ENCODE results near the gene NEFH. TPM values are rescaled to one million over a fixed set of nuclear protein-coding genes. Genes with fewer than 3 reads are reported as not detected.
"Not testable (repeated sequence)": the region's sequence is repeated elsewhere in the genome, so short reads cannot be mapped to it uniquely, and the experiment has no call there.

NEFH gene, protein sequence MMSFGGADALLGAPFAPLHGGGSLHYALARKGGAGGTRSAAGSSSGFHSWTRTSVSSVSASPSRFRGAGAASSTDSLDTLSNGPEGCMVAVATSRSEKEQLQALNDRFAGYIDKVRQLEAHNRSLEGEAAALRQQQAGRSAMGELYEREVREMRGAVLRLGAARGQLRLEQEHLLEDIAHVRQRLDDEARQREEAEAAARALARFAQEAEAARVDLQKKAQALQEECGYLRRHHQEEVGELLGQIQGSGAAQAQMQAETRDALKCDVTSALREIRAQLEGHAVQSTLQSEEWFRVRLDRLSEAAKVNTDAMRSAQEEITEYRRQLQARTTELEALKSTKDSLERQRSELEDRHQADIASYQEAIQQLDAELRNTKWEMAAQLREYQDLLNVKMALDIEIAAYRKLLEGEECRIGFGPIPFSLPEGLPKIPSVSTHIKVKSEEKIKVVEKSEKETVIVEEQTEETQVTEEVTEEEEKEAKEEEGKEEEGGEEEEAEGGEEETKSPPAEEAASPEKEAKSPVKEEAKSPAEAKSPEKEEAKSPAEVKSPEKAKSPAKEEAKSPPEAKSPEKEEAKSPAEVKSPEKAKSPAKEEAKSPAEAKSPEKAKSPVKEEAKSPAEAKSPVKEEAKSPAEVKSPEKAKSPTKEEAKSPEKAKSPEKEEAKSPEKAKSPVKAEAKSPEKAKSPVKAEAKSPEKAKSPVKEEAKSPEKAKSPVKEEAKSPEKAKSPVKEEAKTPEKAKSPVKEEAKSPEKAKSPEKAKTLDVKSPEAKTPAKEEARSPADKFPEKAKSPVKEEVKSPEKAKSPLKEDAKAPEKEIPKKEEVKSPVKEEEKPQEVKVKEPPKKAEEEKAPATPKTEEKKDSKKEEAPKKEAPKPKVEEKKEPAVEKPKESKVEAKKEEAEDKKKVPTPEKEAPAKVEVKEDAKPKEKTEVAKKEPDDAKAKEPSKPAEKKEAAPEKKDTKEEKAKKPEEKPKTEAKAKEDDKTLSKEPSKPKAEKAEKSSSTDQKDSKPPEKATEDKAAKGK
- polyA plus RNA-seq (2013, experiment 1 of 2), result 1.5 TPM
- 2.4 TPM for polyA plus RNA-seq (2013, experiment 2 of 2)

- Histone ChIP-seq H3K9ac (ENCODE audit: low read depth, low read length) (peak within 1 kb of the TSS; percentile 66; the same call in 1 of the 2 replicates), H3K36me3 (ENCODE audit: insufficient read depth, low read length) (peaks cover 5% of the 10 kb centered on the region; the same call in 1 of the 2 replicates), H3K27me3 (ENCODE audit: insufficient read depth, low read length) (peaks cover 61% of the 10 kb centered on the region), H3K9me3 (ENCODE audit: insufficient read depth, low read depth, low read length) (peaks cover 4% of the 10 kb centered on the region; the same call in 1 of the 2 replicates), H3K4me1 (ENCODE audit: insufficient read depth, low read length) (peaks cover 25% of the 10 kb centered on the region), H3K27ac (ENCODE audit: low read depth, low read length) (no peak within 1 kb of the TSS), H3K4me3 (ENCODE audit: low read length) (peak within 1 kb of the TSS; percentile 53)
- 5% methylated on average over 48 of the region's 48 CpGs for WGBS
These were observed at the start of gene NEFH for GRCh38 chr22:29479417-29480261. Gene NEFH, plus strand, starts transcription at chr22:29480218. Its CDS starts 45 bp downstream, at chr22:29480263.

DNA sequence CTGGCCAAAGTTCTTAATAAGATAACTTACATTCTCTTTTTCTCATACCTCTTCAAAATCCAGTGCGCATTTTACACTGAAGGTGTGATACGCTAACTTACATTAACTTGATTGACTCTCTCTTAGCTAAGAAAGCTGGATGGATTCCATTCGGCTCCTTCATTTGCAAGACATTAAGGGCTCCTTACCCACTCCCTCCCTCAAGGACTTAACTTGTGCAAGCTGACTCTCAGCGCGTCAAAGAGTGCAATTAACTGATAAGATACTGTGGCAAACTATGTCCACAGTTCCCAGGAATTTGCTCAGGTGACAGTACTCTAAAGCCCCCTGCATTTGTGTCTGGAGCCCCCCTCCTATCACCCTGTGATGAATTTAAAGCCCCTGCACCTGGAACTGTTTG lies 48.0 kb upstream of the NEFH start:
- Histone ChIP-seq H3K4me1 (ENCODE audit: insufficient read depth, low read length) (peaks cover 5% of the 10 kb centered on the region; the same call in 1 of the 2 replicates), H3K27me3 (ENCODE audit: insufficient read depth, low read length) (no peaks in the 10 kb centered on the region), H3K36me3 (ENCODE audit: insufficient read depth, low read length) (no peaks in the 10 kb centered on the region), H3K9ac (ENCODE audit: low read depth, low read length) (no peak overlapping the region), H3K27ac (ENCODE audit: low read depth, low read length) (no peak overlapping the region), H3K9me3 (ENCODE audit: insufficient read depth, low read depth, low read length) (no peaks in the 10 kb centered on the region), H3K4me3 (ENCODE audit: low read length) (no peak overlapping the region; the same call in 1 of the 2 replicates)
- 25% methylated on average over 5 of the region's 5 CpGs for WGBS

DNA sequence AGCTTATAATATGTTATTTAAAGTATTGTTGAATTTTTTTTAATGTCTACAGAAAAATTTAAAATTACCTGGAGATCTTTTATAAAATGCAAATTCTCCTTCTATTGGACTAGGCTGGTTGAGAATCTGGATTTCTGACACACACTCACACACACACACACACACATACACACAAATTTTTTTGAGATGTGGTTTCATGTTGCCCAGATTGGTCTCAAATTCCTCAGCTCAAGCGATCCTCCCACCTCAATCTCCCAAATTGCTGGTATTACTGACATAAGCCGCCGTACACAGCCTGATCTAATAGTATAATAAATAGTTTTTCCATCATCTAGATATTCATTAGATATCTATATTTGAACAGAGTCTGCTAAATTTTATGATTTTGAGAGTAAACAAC lies 46.2 kb upstream of the NEFH start:
- no peak overlapping the region for H3K27ac ChIP-seq (ENCODE audit: low read depth, low read length)
- no peaks in the 10 kb centered on the region for H3K27me3 ChIP-seq (ENCODE audit: insufficient read depth, low read length)
- H3K4me1 ChIP-seq (ENCODE audit: insufficient read depth, low read length), result peaks cover 5% of the 10 kb centered on the region; the same call in 1 of the 2 replicates
- H3K9ac ChIP-seq (ENCODE audit: low read depth, low read length), result no peak overlapping the region
- H3K4me3 ChIP-seq (ENCODE audit: low read length), result no peak overlapping the region
- no peaks in the 10 kb centered on the region for H3K9me3 ChIP-seq (ENCODE audit: insufficient read depth, low read depth, low read length)
- H3K36me3 ChIP-seq (ENCODE audit: insufficient read depth, low read length), result no peaks in the 10 kb centered on the region
- WGBS, result 92% methylated on average over 1 of the region's 3 CpGs

- 94% methylated on average over 7 of the region's 7 CpGs for whole genome bisulfite sequencing
- Histone ChIP-seq H3K4me1 (ENCODE audit: insufficient read depth, low read length) (peaks cover 5% of the 10 kb centered on the region; the same call in 1 of the 2 replicates), H3K27ac (ENCODE audit: low read depth, low read length) (no peak overlapping the region), H3K9me3 (ENCODE audit: insufficient read depth, low read depth, low read length) (no peaks in the 10 kb centered on the region), H3K4me3 (ENCODE audit: low read length) (no peak overlapping the region), H3K9ac (ENCODE audit: low read depth, low read length) (no peak overlapping the region), H3K36me3 (ENCODE audit: insufficient read depth, low read length) (no peaks in the 10 kb centered on the region), H3K27me3 (ENCODE audit: insufficient read depth, low read length) (no peaks in the 10 kb centered on the region)
These were observed 45.7 kb upstream of the NEFH start for GRCh38 chr22:29434288-29434687.

DNA sequence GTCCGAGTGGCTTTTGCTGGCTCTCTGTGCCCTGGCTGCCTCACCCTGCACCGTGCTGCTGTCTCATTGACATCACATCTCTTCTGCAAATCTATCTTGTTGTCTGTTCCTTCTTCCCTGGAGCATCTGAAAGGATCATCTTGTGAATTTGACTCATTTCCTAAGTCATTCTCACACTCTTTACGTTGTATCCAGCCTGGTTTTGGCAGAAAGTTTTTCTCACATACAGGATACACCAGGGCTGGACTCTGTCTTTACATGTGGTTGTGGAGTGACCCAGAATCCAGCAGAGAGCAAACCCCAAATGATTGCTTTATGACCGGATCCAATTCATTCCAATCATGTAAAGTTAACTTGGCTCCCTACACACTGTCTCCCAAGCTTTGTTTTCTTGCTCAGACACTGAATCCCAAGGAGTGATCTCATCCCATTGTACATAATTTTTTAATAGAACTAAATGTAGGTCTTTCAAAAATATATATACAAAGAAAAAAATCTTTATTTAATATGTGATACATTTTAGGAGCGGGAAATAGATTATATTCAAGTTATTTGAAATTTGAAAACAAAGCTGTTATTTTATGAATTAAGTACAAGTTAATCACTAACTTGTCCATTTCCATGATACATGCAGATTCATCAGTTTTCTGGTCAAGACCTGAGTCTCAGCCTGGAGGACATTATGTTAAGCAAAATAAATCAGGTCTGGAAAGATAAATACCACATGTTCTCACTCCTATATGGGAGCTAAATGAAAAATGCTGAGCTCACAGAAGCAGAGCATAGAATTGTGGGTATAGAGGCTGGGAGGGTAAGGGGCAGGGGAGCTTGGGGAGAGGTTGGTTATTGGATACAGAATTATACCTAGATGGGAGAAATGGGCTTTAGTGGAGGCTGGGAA lies 44.5 kb upstream of the NEFH start:
- Histone ChIP-seq H3K4me3 (ENCODE audit: low read length) (no peak overlapping the region), H3K27ac (ENCODE audit: low read depth, low read length) (no peak overlapping the region), H3K9ac (ENCODE audit: low read depth, low read length) (no peak overlapping the region), H3K27me3 (ENCODE audit: insufficient read depth, low read length) (no peaks in the 10 kb centered on the region), H3K9me3 (ENCODE audit: insufficient read depth, low read depth, low read length) (no peaks in the 10 kb centered on the region), H3K4me1 (ENCODE audit: insufficient read depth, low read length) (peaks cover 5% of the 10 kb centered on the region; the same call in 1 of the 2 replicates), H3K36me3 (ENCODE audit: insufficient read depth, low read length) (no peaks in the 10 kb centered on the region)
- 83% methylated on average over 4 of the region's 5 CpGs for WGBS

DNA sequence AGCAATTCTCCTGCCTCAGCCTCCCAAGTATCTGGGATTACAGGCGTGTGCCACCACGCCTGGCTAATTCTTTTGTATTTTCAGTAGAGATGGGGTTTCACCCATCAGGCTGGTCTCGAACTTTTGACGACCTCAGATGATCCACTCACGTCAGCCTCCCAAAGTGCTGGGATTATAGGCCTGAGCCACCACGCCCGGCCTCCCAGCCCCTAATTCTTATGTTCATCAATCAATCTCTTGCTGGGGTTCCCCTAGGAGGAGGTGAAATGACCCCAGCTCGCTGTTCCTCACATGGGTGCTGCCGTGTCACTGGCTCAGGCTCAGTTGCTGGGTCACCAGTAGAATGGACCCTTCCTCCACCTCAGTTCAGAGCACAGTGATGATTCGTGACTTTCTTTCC lies 41.7 kb upstream of the NEFH start, which contains the start of gene RFPL1:
RFPL1 (plus strand) TSS at position 301 of the 400 bp plus-strand sequence.
- H3K27me3 ChIP-seq (ENCODE audit: insufficient read depth, low read length); H3K4me1 ChIP-seq (ENCODE audit: insufficient read depth, low read length); H3K9me3 ChIP-seq (ENCODE audit: insufficient read depth, low read depth, low read length); H3K36me3 ChIP-seq (ENCODE audit: insufficient read depth, low read length); H3K4me3 ChIP-seq (ENCODE audit: low read length); H3K27ac ChIP-seq (ENCODE audit: low read depth, low read length); H3K9ac ChIP-seq (ENCODE audit: low read depth, low read length): not testable (repeated sequence)
- 94% methylated on average over 9 of the region's 10 CpGs for WGBS

DNA sequence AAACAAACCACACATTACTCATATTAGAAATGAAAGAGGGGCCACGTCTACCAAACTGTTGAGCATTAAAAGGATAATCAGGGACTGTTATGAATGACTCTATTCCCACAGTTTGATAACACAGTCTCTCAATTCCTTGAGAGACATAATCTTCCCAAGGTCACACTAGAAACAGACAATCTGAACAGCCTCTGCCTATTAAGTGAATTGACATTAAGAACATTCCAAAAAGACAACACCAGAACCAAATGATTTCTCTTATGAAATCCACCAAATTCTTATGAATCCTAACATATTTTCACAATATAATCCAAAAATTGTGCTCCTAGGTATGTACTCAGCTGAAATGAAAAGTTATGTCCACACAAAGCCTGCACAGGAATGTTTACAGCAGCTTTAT lies 37.0 kb upstream of the NEFH start:
- no CpG with 5 or more reads among the region's 1 CpG for WGBS
- Histone ChIP-seq H3K27ac (ENCODE audit: low read depth, low read length) (no peak overlapping the region), H3K27me3 (ENCODE audit: insufficient read depth, low read length) (no peaks in the 10 kb centered on the region), H3K9ac (ENCODE audit: low read depth, low read length) (no peak overlapping the region), H3K36me3 (ENCODE audit: insufficient read depth, low read length) (no peaks in the 10 kb centered on the region), H3K4me1 (ENCODE audit: insufficient read depth, low read length) (no peaks in the 10 kb centered on the region), H3K4me3 (ENCODE audit: low read length) (no peak overlapping the region), H3K9me3 (ENCODE audit: insufficient read depth, low read depth, low read length) (no peaks in the 10 kb centered on the region)

- Histone ChIP-seq H3K4me3 (ENCODE audit: low read length) (no peak overlapping the region), H3K4me1 (ENCODE audit: insufficient read depth, low read length) (no peaks in the 10 kb centered on the region), H3K36me3 (ENCODE audit: insufficient read depth, low read length) (no peaks in the 10 kb centered on the region), H3K9me3 (ENCODE audit: insufficient read depth, low read depth, low read length) (no peaks in the 10 kb centered on the region), H3K27ac (ENCODE audit: low read depth, low read length) (no peak overlapping the region), H3K27me3 (ENCODE audit: insufficient read depth, low read length) (no peaks in the 10 kb centered on the region), H3K9ac (ENCODE audit: low read depth, low read length) (no peak overlapping the region)
- WGBS, result 72% methylated on average over 3 of the region's 6 CpGs
These were observed 36.6 kb upstream of the NEFH start for GRCh38 chr22:29443452-29443851.

- H3K9me3 ChIP-seq (ENCODE audit: insufficient read depth, low read depth, low read length), result no peaks in the 10 kb centered on the region
- 77% methylated on average over 14 of the region's 14 CpGs for WGBS
- no peak overlapping the region for H3K9ac ChIP-seq (ENCODE audit: low read depth, low read length)
- H3K4me1 ChIP-seq (ENCODE audit: insufficient read depth, low read length), result no peaks in the 10 kb centered on the region
- H3K36me3 ChIP-seq (ENCODE audit: insufficient read depth, low read length), result no peaks in the 10 kb centered on the region
- H3K27ac ChIP-seq (ENCODE audit: low read depth, low read length), result no peak overlapping the region
- H3K27me3 ChIP-seq (ENCODE audit: insufficient read depth, low read length), result no peaks in the 10 kb centered on the region
- H3K4me3 ChIP-seq (ENCODE audit: low read length), result no peak overlapping the region
These were observed 35.9 kb upstream of the NEFH start for GRCh38 chr22:29443861-29444792.

All from HUES64 (cell line).